DND-41 (cell line): ENCODE data around the gene EPN2.

Experiments
- EZH2 ChIP-seq: IDR thresholded peaks from 3 replicates; pipeline ENCODE4 v1.6.1; 2012; ENCODE audit warnings: borderline replicate concordance, low read depth, mild to moderate bottlenecking, moderate library complexity, low read length, inconsistent platforms; ENCODE audit not compliant: severe bottlenecking
- TF ChIP-seq, protein P1 (sequence below): IDR thresholded peaks from 2 replicates; pipeline ENCODE4 v1.5.1; 2012; ENCODE audit warnings: borderline replicate concordance, low read length, moderate library complexity, mild to moderate bottlenecking; ENCODE audit not compliant: poor library complexity, severe bottlenecking; ENCODE audit errors: extremely low read depth

- TF ChIP-seq, protein P1, sequence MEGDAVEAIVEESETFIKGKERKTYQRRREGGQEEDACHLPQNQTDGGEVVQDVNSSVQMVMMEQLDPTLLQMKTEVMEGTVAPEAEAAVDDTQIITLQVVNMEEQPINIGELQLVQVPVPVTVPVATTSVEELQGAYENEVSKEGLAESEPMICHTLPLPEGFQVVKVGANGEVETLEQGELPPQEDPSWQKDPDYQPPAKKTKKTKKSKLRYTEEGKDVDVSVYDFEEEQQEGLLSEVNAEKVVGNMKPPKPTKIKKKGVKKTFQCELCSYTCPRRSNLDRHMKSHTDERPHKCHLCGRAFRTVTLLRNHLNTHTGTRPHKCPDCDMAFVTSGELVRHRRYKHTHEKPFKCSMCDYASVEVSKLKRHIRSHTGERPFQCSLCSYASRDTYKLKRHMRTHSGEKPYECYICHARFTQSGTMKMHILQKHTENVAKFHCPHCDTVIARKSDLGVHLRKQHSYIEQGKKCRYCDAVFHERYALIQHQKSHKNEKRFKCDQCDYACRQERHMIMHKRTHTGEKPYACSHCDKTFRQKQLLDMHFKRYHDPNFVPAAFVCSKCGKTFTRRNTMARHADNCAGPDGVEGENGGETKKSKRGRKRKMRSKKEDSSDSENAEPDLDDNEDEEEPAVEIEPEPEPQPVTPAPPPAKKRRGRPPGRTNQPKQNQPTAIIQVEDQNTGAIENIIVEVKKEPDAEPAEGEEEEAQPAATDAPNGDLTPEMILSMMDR = no peak
- TF ChIP-seq EZH2 = no peak
Observed at GRCh38 chr17:19329136-19329535, 92.0 kb downstream of the EPN2 start.
